Measurements from ENCODE around the gene TTF1. TPM values are rescaled to one million over a fixed set of nuclear protein-coding genes. Genes with fewer than 3 reads are reported as not detected.

The TTF1 gene
- total and polyA plus RNA-seq, 2 of the 13 experiments (the other 11 are each of a cell fraction or from before 2014, with no cell fraction given), result 3.4 to 9.8 TPM

DNA sequence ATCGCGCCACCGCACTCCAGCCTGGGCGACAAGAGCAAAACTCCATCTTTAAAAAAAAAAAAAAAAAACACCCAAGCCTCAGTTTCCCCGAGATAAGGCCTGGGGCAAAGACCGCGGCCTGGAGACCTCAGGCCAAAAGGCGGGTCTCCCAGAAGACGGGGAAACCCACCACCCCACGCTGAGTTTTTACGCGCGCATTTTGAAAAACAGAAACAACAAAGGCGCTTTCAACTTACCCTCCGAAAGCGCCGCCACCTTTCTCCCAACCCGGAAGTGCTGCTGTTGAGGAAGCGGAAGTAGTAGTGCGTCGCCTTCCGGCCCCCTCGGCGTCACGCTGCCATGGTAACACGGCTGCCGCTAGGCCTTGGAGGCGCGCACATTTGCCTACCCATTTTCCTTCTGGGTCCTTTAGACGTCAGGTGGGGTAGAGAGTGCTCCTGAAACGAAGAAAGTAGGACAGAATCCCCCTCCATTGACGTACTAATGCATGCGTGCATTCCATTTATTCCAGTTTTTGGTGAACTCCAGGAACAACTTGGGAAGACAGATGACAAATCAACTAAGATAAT, at the start of gene TTF1 (continued):
- TF ChIP-seq, protein P1, sequence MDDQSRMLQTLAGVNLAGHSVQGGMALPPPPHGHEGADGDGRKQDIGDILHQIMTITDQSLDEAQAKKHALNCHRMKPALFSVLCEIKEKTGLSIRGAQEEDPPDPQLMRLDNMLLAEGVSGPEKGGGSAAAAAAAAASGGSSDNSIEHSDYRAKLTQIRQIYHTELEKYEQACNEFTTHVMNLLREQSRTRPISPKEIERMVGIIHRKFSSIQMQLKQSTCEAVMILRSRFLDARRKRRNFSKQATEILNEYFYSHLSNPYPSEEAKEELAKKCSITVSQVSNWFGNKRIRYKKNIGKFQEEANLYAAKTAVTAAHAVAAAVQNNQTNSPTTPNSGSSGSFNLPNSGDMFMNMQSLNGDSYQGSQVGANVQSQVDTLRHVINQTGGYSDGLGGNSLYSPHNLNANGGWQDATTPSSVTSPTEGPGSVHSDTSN (CRISPR knock-in tag; IDR thresholded peaks at IDR 0.05; ENCODE audit: borderline replicate concordance), result no peak
- TF ChIP-seq ZNF737 (CRISPR knock-in tag; IDR thresholded peaks at IDR 0.05; ENCODE audit: borderline replicate concordance), result no peak
- TF ChIP-seq ZNF570 (CRISPR knock-in tag; IDR thresholded peaks at IDR 0.05; ENCODE audit: borderline replicate concordance), result no peak
- TF ChIP-seq, protein P2, sequence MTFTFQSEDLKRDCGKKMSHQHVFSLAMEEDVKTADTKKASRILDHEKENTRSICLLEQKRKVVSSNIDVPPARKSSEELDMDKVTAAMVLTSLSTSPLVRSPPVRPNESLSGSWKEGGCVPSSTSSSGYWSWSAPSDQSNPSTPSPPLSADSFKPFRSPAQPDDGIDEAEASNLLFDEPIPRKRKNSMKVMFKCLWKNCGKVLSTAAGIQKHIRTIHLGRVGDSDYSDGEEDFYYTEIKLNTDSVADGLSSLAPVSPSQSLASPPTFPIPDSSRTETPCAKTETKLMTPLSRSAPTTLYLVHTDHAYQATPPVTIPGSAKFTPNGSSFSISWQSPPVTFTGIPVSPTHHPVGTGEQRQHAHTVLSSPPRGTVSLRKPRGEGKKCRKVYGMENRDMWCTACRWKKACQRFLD (CRISPR knock-in tag; IDR thresholded peaks at IDR 0.05; ENCODE audit: borderline replicate concordance), result no peak
- TF ChIP-seq ZNF678 (CRISPR knock-in tag; IDR thresholded peaks at IDR 0.05), result no peak
- TF ChIP-seq HOXA9 (CRISPR knock-in tag; IDR thresholded peaks at IDR 0.05; ENCODE audit: borderline replicate concordance), result no peak
- TF ChIP-seq ZNF432 (CRISPR knock-in tag; IDR thresholded peaks at IDR 0.05; ENCODE audit: borderline replicate concordance), result no peak
- TF ChIP-seq TP53 (CRISPR knock-in tag; conservative IDR thresholded peaks at IDR 0.05), result no peak
- TF ChIP-seq, protein P3, sequence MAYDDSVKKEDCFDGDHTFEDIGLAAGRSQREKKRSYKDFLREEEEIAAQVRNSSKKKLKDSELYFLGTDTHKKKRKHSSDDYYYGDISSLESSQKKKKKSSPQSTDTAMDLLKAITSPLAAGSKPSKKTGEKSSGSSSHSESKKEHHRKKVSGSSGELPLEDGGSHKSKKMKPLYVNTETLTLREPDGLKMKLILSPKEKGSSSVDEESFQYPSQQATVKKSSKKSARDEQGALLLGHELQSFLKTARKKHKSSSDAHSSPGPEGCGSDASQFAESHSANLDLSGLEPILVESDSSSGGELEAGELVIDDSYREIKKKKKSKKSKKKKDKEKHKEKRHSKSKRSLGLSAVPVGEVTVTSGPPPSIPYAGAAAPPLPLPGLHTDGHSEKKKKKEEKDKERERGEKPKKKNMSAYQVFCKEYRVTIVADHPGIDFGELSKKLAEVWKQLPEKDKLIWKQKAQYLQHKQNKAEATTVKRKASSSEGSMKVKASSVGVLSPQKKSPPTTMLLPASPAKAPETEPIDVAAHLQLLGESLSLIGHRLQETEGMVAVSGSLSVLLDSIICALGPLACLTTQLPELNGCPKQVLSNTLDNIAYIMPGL (CRISPR knock-in tag; IDR thresholded peaks at IDR 0.05; ENCODE audit: borderline replicate concordance in 1 of 2, low read depth in 1 of 2), result no peak
- TF ChIP-seq, protein P4, sequence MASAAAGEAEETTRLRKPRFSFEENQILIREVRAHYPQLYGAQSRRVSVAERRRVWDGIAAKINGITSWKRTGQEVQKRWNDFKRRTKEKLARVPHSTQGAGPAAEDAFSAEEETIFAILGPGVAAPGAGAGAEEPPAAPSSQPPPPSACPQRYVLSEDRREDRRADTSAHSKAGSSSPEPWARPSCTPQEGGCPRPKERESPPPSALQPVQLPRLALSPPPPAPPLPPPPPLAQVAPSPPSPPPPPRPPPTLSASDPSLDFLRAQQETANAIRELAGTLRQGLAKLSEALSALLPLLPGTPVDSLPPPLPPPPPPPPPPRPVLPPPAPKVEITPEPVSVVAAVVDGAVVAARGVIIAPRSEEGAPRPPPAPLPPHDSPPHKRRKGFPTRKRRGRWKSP (CRISPR knock-in tag; IDR thresholded peaks at IDR 0.05), result no peak
- no peak for TF ChIP-seq FOXO1 (CRISPR knock-in tag; IDR thresholded peaks at IDR 0.05)
- TF ChIP-seq ZEB1 (IDR thresholded peaks at IDR 0.05; ENCODE audit: insufficient replicate concordance, low read depth), result no peak
- no peak for TF ChIP-seq ZNF776 (CRISPR knock-in tag; IDR thresholded peaks at IDR 0.05)
- TF ChIP-seq IRF2 (CRISPR knock-in tag; IDR thresholded peaks at IDR 0.05), result peak; percentile 54; the same call in 1 of the 2 replicates
- no peak for TF ChIP-seq TAF15 (IDR thresholded peaks at IDR 0.05; ENCODE audit: low read depth, low read length, poor library complexity, severe bottlenecking)
- TF ChIP-seq, protein P5, sequence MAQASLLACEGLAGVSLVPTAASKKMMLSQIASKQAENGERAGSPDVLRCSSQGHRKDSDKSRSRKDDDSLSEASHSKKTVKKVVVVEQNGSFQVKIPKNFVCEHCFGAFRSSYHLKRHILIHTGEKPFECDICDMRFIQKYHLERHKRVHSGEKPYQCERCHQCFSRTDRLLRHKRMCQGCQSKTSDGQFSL (CRISPR knock-in tag; IDR thresholded peaks at IDR 0.05), result no peak
- TF ChIP-seq ZNF567 (CRISPR knock-in tag; IDR thresholded peaks at IDR 0.05; ENCODE audit: borderline replicate concordance), result no peak
- TF ChIP-seq, protein P6, sequence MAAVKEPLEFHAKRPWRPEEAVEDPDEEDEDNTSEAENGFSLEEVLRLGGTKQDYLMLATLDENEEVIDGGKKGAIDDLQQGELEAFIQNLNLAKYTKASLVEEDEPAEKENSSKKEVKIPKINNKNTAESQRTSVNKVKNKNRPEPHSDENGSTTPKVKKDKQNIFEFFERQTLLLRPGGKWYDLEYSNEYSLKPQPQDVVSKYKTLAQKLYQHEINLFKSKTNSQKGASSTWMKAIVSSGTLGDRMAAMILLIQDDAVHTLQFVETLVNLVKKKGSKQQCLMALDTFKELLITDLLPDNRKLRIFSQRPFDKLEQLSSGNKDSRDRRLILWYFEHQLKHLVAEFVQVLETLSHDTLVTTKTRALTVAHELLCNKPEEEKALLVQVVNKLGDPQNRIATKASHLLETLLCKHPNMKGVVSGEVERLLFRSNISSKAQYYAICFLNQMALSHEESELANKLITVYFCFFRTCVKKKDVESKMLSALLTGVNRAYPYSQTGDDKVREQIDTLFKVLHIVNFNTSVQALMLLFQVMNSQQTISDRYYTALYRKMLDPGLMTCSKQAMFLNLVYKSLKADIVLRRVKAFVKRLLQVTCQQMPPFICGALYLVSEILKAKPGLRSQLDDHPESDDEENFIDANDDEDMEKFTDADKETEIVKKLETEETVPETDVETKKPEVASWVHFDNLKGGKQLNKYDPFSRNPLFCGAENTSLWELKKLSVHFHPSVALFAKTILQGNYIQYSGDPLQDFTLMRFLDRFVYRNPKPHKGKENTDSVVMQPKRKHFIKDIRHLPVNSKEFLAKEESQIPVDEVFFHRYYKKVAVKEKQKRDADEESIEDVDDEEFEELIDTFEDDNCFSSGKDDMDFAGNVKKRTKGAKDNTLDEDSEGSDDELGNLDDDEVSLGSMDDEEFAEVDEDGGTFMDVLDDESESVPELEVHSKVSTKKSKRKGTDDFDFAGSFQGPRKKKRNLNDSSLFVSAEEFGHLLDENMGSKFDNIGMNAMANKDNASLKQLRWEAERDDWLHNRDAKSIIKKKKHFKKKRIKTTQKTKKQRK (IDR thresholded peaks at IDR 0.05; ENCODE audit: low read length), result no peak
- TF ChIP-seq TAF1 (CRISPR knock-in tag; IDR thresholded peaks at IDR 0.05), result peak; percentile 31; the same call in 1 of the 2 replicates

Measured in HepG2 (cell line).